Epithelial cell of alveolus of lung (primary cell): ENCODE data around the gene PM20D2. TPM values are rescaled to one million over a fixed set of nuclear protein-coding genes. Genes with fewer than 3 reads are reported as not detected.

Experiments used
- total RNA-seq: library from RNA; depleted of rRNA; stranded (reverse); fragments of >200 nt; gene quantifications from 2 replicates; pipeline ENCODE4 v1.2.1, GENCODE V29; 2015

Gene PM20D2
- 5.0 and 6.6 TPM in 2 replicates for total RNA-seq

GRCh38 chr6:89145956-89146717 lies at the start of gene PM20D2:
PM20D2 (plus strand) TSS chr6:89146055; CDS start chr6:89146145, 90 bp downstream.

GRCh38 chr6:89117211-89118108 lies 28.4 kb upstream of the PM20D2 start, which contains the start of gene SRSF12:
SRSF12 (minus strand) TSS chr6:89118071; CDS start chr6:89117887, 184 bp downstream.

Other genes with a start within 250 kb of the PM20D2 start
- 9.5 and 16.8 TPM in 2 replicates for gene RNGTT, start 182.4 kb upstream of the PM20D2 start, total RNA-seq
- 60.4 and 184 TPM in 2 replicates for gene PNRC1, start 65.3 kb upstream of the PM20D2 start, total RNA-seq
- gene SRSF12, start 28.0 kb upstream of the PM20D2 start, total RNA-seq = 0.48 and 1.0 TPM in 2 replicates
- not detected in 2 replicates for gene GABRR1, start 71.3 kb downstream of the PM20D2 start, total RNA-seq
- under 0.01 and 0.08 TPM in 2 replicates for gene GABRR2, start 169.2 kb downstream of the PM20D2 start, total RNA-seq
- gene UBE2J1, start 206.7 kb downstream of the PM20D2 start, total RNA-seq = 35.6 and 40.1 TPM in 2 replicates